HUES48 (cell line): ENCODE measurements around the gene GPD1L.

ENCODE experiments used
- H3K27ac ChIP-seq: one replicate; pipeline ENCODE4 v1.7.0; 2013; ENCODE audit warnings: low read depth, low read length, inconsistent platforms
- H3K27me3 ChIP-seq: 2 replicates; pipeline ENCODE4 v1.6.1; 2013; ENCODE audit warnings: mild to moderate bottlenecking, low read length; ENCODE audit not compliant: control insufficient read depth, insufficient read depth
- H3K36me3 ChIP-seq: 2 replicates; pipeline ENCODE4 v1.6.1; 2013; ENCODE audit warnings: low read length; ENCODE audit not compliant: control insufficient read depth, insufficient read depth
- H3K4me1 ChIP-seq: 2 replicates; pipeline ENCODE4 v1.6.1; 2013; ENCODE audit warnings: mild to moderate bottlenecking, low read length; ENCODE audit not compliant: control insufficient read depth, insufficient read depth
- H3K4me3 ChIP-seq: 2 replicates; pipeline ENCODE4 v1.5.1; 2013; ENCODE audit warnings: mild to moderate bottlenecking, low read depth, low read length
- H3K9ac ChIP-seq: 2 replicates; pipeline ENCODE4 v1.6.1; 2013; ENCODE audit warnings: mild to moderate bottlenecking, low read depth, low read length, moderate library complexity
- H3K9me3 ChIP-seq: 2 replicates; pipeline ENCODE4 v1.6.1; 2013; ENCODE audit warnings: low read length; ENCODE audit not compliant: control insufficient read depth, insufficient read depth

GPD1L gene

GRCh38 chr3:32154205-32154579 is 47.8 kb downstream of the GPD1L start:
- Histone ChIP-seq H3K27me3 (no peaks in the 10 kb centered on the region), H3K27ac (no peak overlapping the region), H3K9ac (no peak overlapping the region), H3K4me3 (no peak overlapping the region), H3K9me3 (no peaks in the 10 kb centered on the region), H3K4me1 (no peaks in the 10 kb centered on the region), H3K36me3 (no peaks in the 10 kb centered on the region)

DNA sequence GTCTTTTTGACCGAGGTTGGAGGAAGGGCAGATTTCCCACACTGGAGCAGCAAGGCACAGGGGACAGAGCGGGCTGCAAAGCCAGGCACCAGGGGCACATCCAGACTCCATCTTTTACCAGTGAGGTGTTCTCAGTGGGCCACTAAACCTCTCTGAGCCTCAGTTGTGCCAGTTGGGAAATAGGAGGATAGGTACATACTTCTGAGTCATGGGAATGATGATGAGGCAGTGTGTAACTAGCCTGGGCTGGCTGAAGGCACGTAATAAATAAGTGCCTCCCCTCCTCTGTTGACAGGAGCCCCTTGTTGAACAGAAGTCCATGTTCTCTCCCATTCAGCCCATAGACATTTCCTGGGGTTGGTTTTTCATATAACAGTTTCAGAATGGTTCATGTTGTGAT is 48.7 kb downstream of the GPD1L start:
- no peaks in the 10 kb centered on the region for H3K27me3 ChIP-seq
- no peak overlapping the region for H3K9ac ChIP-seq
- H3K9me3 ChIP-seq: no peaks in the 10 kb centered on the region
- no peaks in the 10 kb centered on the region for H3K36me3 ChIP-seq
- H3K4me3 ChIP-seq: no peak overlapping the region
- H3K27ac ChIP-seq: no peak overlapping the region
- no peaks in the 10 kb centered on the region for H3K4me1 ChIP-seq

DNA sequence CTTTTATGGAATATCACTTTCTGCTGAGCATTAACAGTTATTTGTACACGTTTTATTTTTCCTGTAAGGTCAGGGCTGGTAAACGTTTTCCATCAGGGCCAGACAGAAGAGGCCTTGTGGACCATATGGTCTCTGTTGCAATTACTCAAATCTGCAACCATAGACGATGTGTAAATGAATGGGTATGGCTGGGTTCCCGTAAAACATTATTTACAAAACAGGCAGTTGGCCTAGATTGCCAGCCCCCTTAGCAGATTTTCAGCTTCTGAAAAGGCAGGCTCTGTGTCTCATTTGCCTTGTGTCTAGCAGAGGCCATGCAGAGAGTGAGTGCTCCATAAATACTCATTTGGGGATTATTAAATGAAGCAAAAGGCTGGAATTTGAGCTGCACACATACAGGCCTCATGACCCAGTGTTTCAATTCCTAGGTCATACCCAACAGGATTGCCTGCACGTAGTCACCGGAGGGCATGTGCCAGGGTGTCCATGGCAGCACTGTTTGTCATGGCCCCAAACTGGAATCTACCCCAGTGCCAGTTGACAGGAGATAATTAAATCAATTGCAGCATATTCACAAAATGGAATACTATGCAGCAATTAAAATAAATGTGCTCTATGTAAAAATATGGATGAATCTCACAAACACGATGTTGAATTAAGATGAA is 51.3 kb downstream of the GPD1L start:
- H3K9ac ChIP-seq: no peak overlapping the region
- no peaks in the 10 kb centered on the region for H3K9me3 ChIP-seq
- H3K36me3 ChIP-seq: no peaks in the 10 kb centered on the region
- no peak overlapping the region for H3K27ac ChIP-seq
- H3K27me3 ChIP-seq: no peaks in the 10 kb centered on the region
- H3K4me1 ChIP-seq: no peaks in the 10 kb centered on the region
- H3K4me3 ChIP-seq: no peak overlapping the region

DNA sequence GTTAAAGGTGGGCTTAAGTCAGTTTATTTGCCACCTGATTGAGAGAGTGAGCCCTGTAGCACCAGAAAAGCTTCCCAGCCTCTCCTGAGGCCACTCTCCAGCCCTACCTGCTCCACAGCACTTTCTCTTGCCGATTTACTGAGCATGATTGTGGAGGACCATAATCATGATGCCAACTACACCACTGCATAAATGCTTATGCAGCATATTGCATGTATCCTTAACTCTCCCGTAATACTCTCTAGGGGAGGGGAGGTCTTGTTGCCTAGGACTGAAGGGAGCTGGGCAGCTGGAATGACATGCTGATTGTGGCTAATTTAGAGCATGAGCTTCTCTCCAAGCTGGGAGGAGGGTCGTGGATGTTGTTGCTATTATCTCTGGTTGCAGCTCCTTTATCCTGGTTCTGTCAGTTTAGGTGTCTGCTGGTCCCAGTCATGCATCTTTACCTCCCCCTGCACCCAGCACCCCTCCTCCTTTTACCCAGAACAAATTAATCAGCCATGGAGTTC is 54.3 kb downstream of the GPD1L start:
- Histone ChIP-seq H3K27ac (no peak overlapping the region), H3K4me1 (no peaks in the 10 kb centered on the region), H3K9me3 (0 out of 2 replicates have a peak, but pooled peaks cover 3% of the 10 kb centered on the region), H3K36me3 (no peaks in the 10 kb centered on the region), H3K27me3 (no peaks in the 10 kb centered on the region), H3K9ac (no peak overlapping the region), H3K4me3 (no peak overlapping the region)

DNA sequence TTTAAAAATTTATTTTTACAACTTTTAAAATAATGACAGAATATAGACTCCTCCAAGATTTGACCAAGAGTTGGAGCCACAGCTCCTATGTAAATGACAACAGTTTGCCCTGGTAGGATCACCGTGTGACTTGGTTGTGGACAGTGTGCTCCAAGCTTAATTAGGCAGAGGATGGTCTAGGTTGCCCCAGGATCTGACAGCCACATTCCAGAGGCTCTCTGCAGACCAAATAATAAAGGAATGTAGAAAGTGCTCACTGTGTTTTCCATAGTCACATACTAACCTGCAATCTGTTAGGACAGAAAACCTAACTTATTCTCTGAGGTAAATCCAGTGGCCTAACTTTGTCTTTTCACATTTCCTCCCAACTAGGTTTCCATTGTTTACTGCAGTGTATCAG is 59.0 kb downstream of the GPD1L start:
- H3K9me3 ChIP-seq: peaks cover 7% of the 10 kb centered on the region; the same call in 1 of the 2 replicates

GRCh38 chr3:32166654-32167053 is 60.2 kb downstream of the GPD1L start:
- H3K27ac ChIP-seq: no peak overlapping the region
- H3K4me1 ChIP-seq: no peaks in the 10 kb centered on the region
- H3K4me3 ChIP-seq: no peak overlapping the region
- H3K36me3 ChIP-seq: no peaks in the 10 kb centered on the region
- H3K27me3 ChIP-seq: no peaks in the 10 kb centered on the region
- peaks cover 15% of the 10 kb centered on the region for H3K9me3 ChIP-seq
- H3K9ac ChIP-seq: no peak overlapping the region

More for the DNA sequence above, 59.0 kb downstream of the GPD1L start:
- Histone ChIP-seq H3K27me3 (no peaks in the 10 kb centered on the region), H3K4me1 (no peaks in the 10 kb centered on the region), H3K27ac (no peak overlapping the region), H3K36me3 (no peaks in the 10 kb centered on the region), H3K9ac (no peak overlapping the region), H3K4me3 (no peak overlapping the region)

DNA sequence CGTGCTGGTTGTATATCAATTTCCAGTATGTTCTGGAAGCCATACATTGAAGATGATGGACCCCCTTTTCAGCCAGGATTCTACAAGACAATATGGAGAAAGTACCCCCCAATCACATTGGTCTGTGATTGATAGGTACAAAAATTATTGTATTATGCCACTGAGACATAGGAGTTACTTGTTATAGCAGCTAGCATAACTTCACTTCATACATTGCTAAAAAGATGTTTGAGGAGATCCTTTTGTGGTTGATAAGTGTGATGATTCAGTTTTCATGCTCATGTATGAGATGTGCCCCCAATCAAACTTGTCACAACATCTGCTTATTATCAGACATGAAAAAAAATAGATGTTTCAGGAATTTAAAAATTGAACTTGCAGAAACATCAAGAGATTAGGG is 66.0 kb downstream of the GPD1L start:
- Histone ChIP-seq H3K9ac (no peak overlapping the region), H3K4me1 (no peaks in the 10 kb centered on the region), H3K36me3 (no peaks in the 10 kb centered on the region), H3K4me3 (no peak overlapping the region), H3K27ac (no peak overlapping the region), H3K9me3 (peaks cover 12% of the 10 kb centered on the region), H3K27me3 (no peaks in the 10 kb centered on the region)

GRCh38 chr3:32175607-32176197 is 69.3 kb downstream of the GPD1L start:
- H3K9ac ChIP-seq: no peak overlapping the region
- no peaks in the 10 kb centered on the region for H3K4me1 ChIP-seq
- no peak overlapping the region for H3K4me3 ChIP-seq
- H3K27me3 ChIP-seq: no peaks in the 10 kb centered on the region
- H3K27ac ChIP-seq: no peak overlapping the region
- H3K9me3 ChIP-seq: peaks cover 8% of the 10 kb centered on the region
- no peaks in the 10 kb centered on the region for H3K36me3 ChIP-seq

DNA sequence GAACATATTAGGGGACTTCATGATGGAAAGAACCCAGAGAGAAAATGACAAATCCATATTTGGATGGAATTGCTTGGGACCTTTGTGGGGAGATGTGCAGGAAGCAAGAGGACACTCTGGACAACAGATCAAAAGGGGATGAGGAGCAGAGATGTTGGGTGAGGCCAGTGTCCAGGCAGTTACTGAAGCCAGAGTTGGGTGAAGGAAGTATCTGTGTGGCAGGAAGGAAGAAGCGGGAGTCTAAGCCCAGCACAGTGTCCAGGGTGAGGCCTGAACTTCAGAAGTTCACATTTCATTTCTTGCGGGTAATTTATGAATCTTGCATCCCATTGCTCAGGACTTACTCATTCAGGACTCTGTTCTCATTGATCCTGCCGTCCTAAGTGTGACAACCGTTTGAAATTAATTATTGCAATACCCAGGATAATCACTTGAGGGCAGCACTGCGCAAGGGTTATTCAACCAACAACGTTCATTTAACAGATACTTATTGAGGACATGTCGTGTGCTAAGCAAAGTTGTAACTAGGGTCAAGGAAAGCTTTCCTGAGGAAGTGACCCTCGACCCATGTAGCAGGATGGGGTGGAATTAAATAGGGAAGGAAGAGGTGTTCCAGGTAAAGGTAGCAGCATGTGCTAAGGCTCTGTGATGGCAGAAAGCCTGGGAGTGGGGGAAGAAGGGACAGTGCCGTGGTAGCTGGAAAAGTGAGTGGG is 70.7 kb downstream of the GPD1L start:
- no peaks in the 10 kb centered on the region for H3K9me3 ChIP-seq
- H3K36me3 ChIP-seq: no peaks in the 10 kb centered on the region
- no peak overlapping the region for H3K4me3 ChIP-seq
- H3K27ac ChIP-seq: no peak overlapping the region
- H3K27me3 ChIP-seq: no peaks in the 10 kb centered on the region
- no peaks in the 10 kb centered on the region for H3K4me1 ChIP-seq
- no peak overlapping the region for H3K9ac ChIP-seq

- Histone ChIP-seq H3K9me3 (no peaks in the 10 kb centered on the region), H3K36me3 (no peaks in the 10 kb centered on the region), H3K27me3 (no peaks in the 10 kb centered on the region), H3K27ac (no peak overlapping the region), H3K9ac (no peak overlapping the region), H3K4me3 (no peak overlapping the region), H3K4me1 (no peaks in the 10 kb centered on the region)
Observed at GRCh38 chr3:32177702-32178198, 71.3 kb downstream of the GPD1L start.
